HCT116 (cell line): ENCODE data around the gene ZNF521. TPM values are rescaled to one million over a fixed set of nuclear protein-coding genes. Genes with fewer than 3 reads are reported as not detected.

Source experiments
- ATAC-seq: fragments of 200-7000 bp; cut with Tn5 transposase; 2 replicates; pipeline ENCODE4 v1.9.1; 2020; ENCODE audit warnings: mild to moderate bottlenecking, moderate library complexity
- BruUV-seq: library from RNA; stranded (reverse); fragments of 400-500 nt; replicated peaks from 2 replicates; lab custom pipeline; 2021; lab: Mats Ljungman, UMichigan
- CTCF ChIA-PET: fragments of 300-600 bp; sonication (Branson Sonifier 250); formaldehyde crosslinking; loops from one replicate; lab custom pipeline; 2021; ENCODE audit warnings: antibody characterized with exemption; lab: Charles Lee
- POLR2A ChIA-PET: fragments of 300-600, 350-600 bp; sonication (Branson Sonifier 250); formaldehyde crosslinking; loops from one replicate; lab custom pipeline; 2021; ENCODE audit warnings: antibody characterized with exemption; lab: Charles Lee
- RAD21 ChIA-PET, 2 experiments: fragments of 300-600 bp; sonication (Branson Sonifier 250); formaldehyde crosslinking; loops; one replicate each; lab custom pipeline; 2023; ENCODE audit warnings: low total read pairs in 2 of 2; ENCODE audit not compliant: uncharacterized antibody in 2 of 2, unreplicated experiment in 2 of 2, low non-redundant PET in 1 of 2; lab: Charles Lee
- DNase-seq: peaks from one replicate; pipeline ENCODE4 v3.0.0-alpha.2; 2010; ENCODE audit warnings: low read depth, low spot score
- H2AFZ ChIP-seq: fragments of 200-600 bp; shearing (Covaris generic), sonication (generic); 2 replicates; pipeline ENCODE4 v1.6.1; 2017; ENCODE audit warnings: low read depth, mixed run types, mixed read lengths, antibody characterized with exemption, low read length; ENCODE audit not compliant: poor library complexity, severe bottlenecking
- H3K27ac ChIP-seq: 2 replicates; pipeline ENCODE4 v1.5.1; 2012; ENCODE audit warnings: low read depth, low read length
- H3K27me3 ChIP-seq: fragments of 200-600 bp; sonication (generic); 2 replicates; pipeline ENCODE4 v1.6.1; 2016; ENCODE audit warnings: mixed run types, low read length, mixed read lengths; ENCODE audit not compliant: insufficient read depth
- H3K36me3 ChIP-seq, 2 experiments: fragments of 200-500 bp in 1 of 2; fragments of 200-600 bp in 1 of 2; sonication (Bioruptor generic) in 1 of 2; sonication (generic) in 1 of 2; 2 replicates each; pipeline versions ENCODE4 v1.5.1 to v1.6.1; 2014 to 2016; ENCODE audit warnings: low read length in 2 of 2, inconsistent platforms in 1 of 2, mixed read lengths in 1 of 2, mixed run types in 1 of 2; ENCODE audit not compliant: insufficient read depth in 2 of 2, control insufficient read depth in 1 of 2
- H3K4me1 ChIP-seq, 2 experiments: fragments of 200-600 bp in 1 of 2; sonication (generic) in 1 of 2; 2 replicates each; pipeline versions ENCODE4 v1.5.1 to v1.6.1; 2012 to 2017; ENCODE audit warnings: low read length in 2 of 2, inconsistent platforms in 1 of 2, mild to moderate bottlenecking in 1 of 2, mixed read lengths in 1 of 2, mixed run types in 1 of 2, moderate library complexity in 1 of 2; ENCODE audit not compliant: insufficient read depth in 2 of 2, control insufficient read depth in 1 of 2
- H3K4me2 ChIP-seq: fragments of 200-600 bp; sonication (generic); 2 replicates; pipeline ENCODE4 v1.6.1; 2017; ENCODE audit warnings: mixed run types, low read length, mixed read lengths
- H3K4me3 ChIP-seq, 2 experiments: fragments of 200-600 bp in 1 of 2; sonication (generic) in 1 of 2; replicated peaks in 1 of 2; 2 replicates each; pipeline ENCODE4 v1.5.1; 2011 to 2016; ENCODE audit warnings: low read length in 2 of 2, control low read depth in 1 of 2, low read depth in 1 of 2, mild to moderate bottlenecking in 1 of 2, mixed read lengths in 1 of 2, mixed run types in 1 of 2
- H3K79me2 ChIP-seq: fragments of 200-600 bp; sonication (generic); 2 replicates; pipeline ENCODE4 v1.6.1; 2017; ENCODE audit warnings: mild to moderate bottlenecking, mixed run types, low read length, moderate library complexity, mixed read lengths; ENCODE audit not compliant: insufficient read depth
- H3K9ac ChIP-seq: fragments of 200-600 bp; sonication (generic); 2 replicates; pipeline ENCODE4 v1.6.1; 2016; ENCODE audit warnings: low read length, mixed read lengths
- H3K9me2 ChIP-seq: fragments of 200-600 bp; sonication (generic), shearing (Covaris generic); 2 replicates; pipeline ENCODE4 v1.6.1; 2017; ENCODE audit warnings: mixed run types, mild to moderate bottlenecking, moderate library complexity; ENCODE audit not compliant: insufficient read depth
- H3K9me3 ChIP-seq, 2 experiments: fragments of 200-500 bp in 1 of 2; fragments of 200-600 bp in 1 of 2; sonication (Bioruptor generic) in 1 of 2; sonication (generic) in 1 of 2; 2 replicates each; pipeline ENCODE4 v1.6.1; 2014 to 2017; ENCODE audit warnings: low read length in 2 of 2, mixed read lengths in 2 of 2, inconsistent platforms in 1 of 2, low read depth in 1 of 2, mild to moderate bottlenecking in 1 of 2, mixed run types in 1 of 2, moderate library complexity in 1 of 2; ENCODE audit not compliant: control insufficient read depth in 1 of 2, insufficient read depth in 1 of 2
- H4K20me1 ChIP-seq: fragments of 200-600 bp; sonication (generic), shearing (Covaris generic); 2 replicates; pipeline ENCODE4 v1.6.1; 2017; ENCODE audit warnings: mixed run types, mild to moderate bottlenecking, moderate library complexity; ENCODE audit not compliant: insufficient read depth
- ATF3 ChIP-seq: IDR thresholded peaks from 2 replicates; pipeline ENCODE4 v1.6.1; 2012
- CBX3 ChIP-seq: IDR thresholded peaks from 2 replicates; pipeline ENCODE4 v1.6.1; 2012; ENCODE audit warnings: low read depth
- CEBPB ChIP-seq: IDR thresholded peaks from 2 replicates; pipeline ENCODE4 v1.6.1; 2012; ENCODE audit warnings: low read depth
- EGR1 ChIP-seq: IDR thresholded peaks from 2 replicates; pipeline ENCODE4 v1.6.1; 2012; ENCODE audit warnings: low read depth
- ELF1 ChIP-seq: IDR thresholded peaks from 2 replicates; pipeline ENCODE4 v1.6.1; 2012; ENCODE audit warnings: low read depth, borderline replicate concordance
- EZH2 ChIP-seq: fragments of 200-600 bp; sonication (generic); IDR thresholded peaks from 2 replicates; pipeline ENCODE4 v1.6.1; 2017; ENCODE audit warnings: antibody characterized with exemption, mixed run types
- EZH2phosphoT487 ChIP-seq: fragments of 200-600 bp; IDR thresholded peaks from 2 replicates; pipeline ENCODE4 v1.6.1; 2018; ENCODE audit warnings: antibody characterized with exemption, borderline replicate concordance
- FOSL1 ChIP-seq: IDR thresholded peaks from 2 replicates; pipeline ENCODE4 v1.6.1; 2012; ENCODE audit warnings: low read depth
- JUND ChIP-seq: IDR thresholded peaks from 2 replicates; pipeline ENCODE4 v1.6.1; 2012
- POLR2A ChIP-seq: IDR thresholded peaks from 2 replicates; pipeline ENCODE4 v1.7.0; 2011; ENCODE audit warnings: borderline replicate concordance; ENCODE audit not compliant: insufficient read depth, insufficient read length; ENCODE audit errors: extremely low read depth
- POLR2AphosphoS5 ChIP-seq: IDR thresholded peaks from 2 replicates; pipeline ENCODE4 v1.6.1; 2011; ENCODE audit warnings: mild to moderate bottlenecking, low read depth, low read length, moderate library complexity
- SP1 ChIP-seq: IDR thresholded peaks from 2 replicates; pipeline ENCODE4 v1.6.1; 2012; ENCODE audit warnings: low read depth
- TCF7L2 ChIP-seq: IDR thresholded peaks from 2 replicates; pipeline ENCODE4 v1.7.0; 2011; ENCODE audit warnings: borderline replicate concordance, inconsistent platforms; ENCODE audit not compliant: insufficient read depth, insufficient read length; ENCODE audit errors: extremely low read depth
- YY1 ChIP-seq: IDR thresholded peaks from 2 replicates; pipeline ENCODE4 v1.6.1; 2011; ENCODE audit warnings: low read length, low read depth, moderate library complexity, mild to moderate bottlenecking; ENCODE audit not compliant: insufficient replicate concordance; ENCODE audit errors: extremely low read depth
- ZNF274 ChIP-seq: fragments of 200-500 bp; sonication (Bioruptor generic); IDR thresholded peaks from 2 replicates; pipeline ENCODE4 v1.6.1; 2014; ENCODE audit warnings: mild to moderate bottlenecking, low read depth, low read length, inconsistent platforms
- intact Hi-C: fragments of 100-400 bp; cut with micrococcal nuclease; formaldehyde crosslinking; loops from 2 replicates; pipeline ENCODE4 v1.10.0; 2022
- total RNA-seq: library from RNA; stranded (reverse); gene quantifications from one replicate; pipeline ENCODE4 v1.2.1, GENCODE V29; 2021; ENCODE audit not compliant: unreplicated experiment

ZNF521 gene
- total RNA-seq, 1 experiment from 2014 or later, result 0.10 TPM

GRCh38 chr18:25113566-25113965 is 238.4 kb downstream of the ZNF521 start:
- Histone ChIP-seq H3K4me1 (no peaks in the 10 kb centered on the region), H3K79me2 (no peaks in the 10 kb centered on the region), H3K27me3 (no peaks in the 10 kb centered on the region), H4K20me1 (no peaks in the 10 kb centered on the region), H3K9me2 (no peaks in the 10 kb centered on the region), H3K27ac (no peak overlapping the region), H2AFZ (no peak overlapping the region), H3K9ac (no peak overlapping the region), H3K36me3 (no peaks in the 10 kb centered on the region), H3K4me3 (no peak overlapping the region), H3K9me3 (no peaks in the 10 kb centered on the region), H3K4me2 (no peak overlapping the region)
- intact Hi-C loops, result no loop called here
- ChIA-PET POLR2A (no interaction called here), CTCF (no interaction called here), RAD21 (no interaction called here)
- no peak for ATAC-seq
- TF ChIP-seq EZH2 (no peak), SP1 (no peak), EZH2phosphoT487 (no peak)
- no TSS peak for BruUV-seq
- DNase-seq, result no peak

DNA sequence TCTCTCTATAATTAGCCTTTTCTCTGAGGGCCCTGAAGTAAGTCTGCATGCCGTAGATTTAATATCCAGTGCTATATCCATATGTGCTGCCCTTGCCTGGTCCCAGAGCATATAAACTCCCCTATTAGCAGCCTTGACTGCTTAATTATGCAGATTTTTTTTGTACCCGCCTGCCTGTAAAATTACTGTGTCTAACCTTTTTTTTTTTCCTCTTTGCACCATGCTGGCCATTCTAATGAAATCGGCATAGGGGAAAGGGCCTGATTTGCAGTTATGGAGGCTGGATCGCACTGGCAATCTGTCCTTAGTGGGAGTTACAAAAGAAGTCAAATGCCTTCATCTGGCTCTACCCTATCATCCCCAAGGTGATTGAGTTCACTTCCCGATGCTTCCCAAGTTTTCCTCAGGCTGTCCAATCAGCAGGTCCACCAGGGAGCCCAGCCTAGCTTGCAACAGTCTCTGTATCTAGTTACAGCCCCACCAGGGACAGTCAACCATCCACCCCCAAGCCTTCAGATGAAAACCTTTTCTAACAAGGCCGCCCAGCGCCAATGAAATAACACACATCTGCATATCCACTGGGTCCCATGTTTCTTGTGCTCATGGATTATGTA is 239.0 kb downstream of the ZNF521 start:
- H3K4me2 ChIP-seq, result no peak overlapping the region
- TF ChIP-seq ELF1 (no peak), TCF7L2 (no peak), JUND (no peak), POLR2AphosphoS5 (no peak), ATF3 (no peak), CBX3 (no peak), ZNF274 (no peak), FOSL1 (no peak), YY1 (no peak), SP1 (no peak), CEBPB (no peak), POLR2A (no peak), EGR1 (no peak)
- DNase-seq (no peak), ATAC-seq (no peak)
- H3K27me3 ChIP-seq, result no peaks in the 10 kb centered on the region
- no peaks in the 10 kb centered on the region for H3K79me2 ChIP-seq
- H3K27ac ChIP-seq, result no peak overlapping the region
- H4K20me1 ChIP-seq, result no peaks in the 10 kb centered on the region
- H3K9ac ChIP-seq, result no peak overlapping the region
- no peaks in the 10 kb centered on the region for H3K9me3 ChIP-seq
- BruUV-seq, result no TSS peak
- H2AFZ ChIP-seq, result no peak overlapping the region
- H3K4me1 ChIP-seq, result no peaks in the 10 kb centered on the region
- POLR2A ChIA-PET, result no interaction called here
- intact Hi-C loops, result no loop called here
- H3K36me3 ChIP-seq, result no peaks in the 10 kb centered on the region
- CTCF ChIA-PET, result no interaction called here
- H3K4me3 ChIP-seq, result no peak overlapping the region
- H3K9me2 ChIP-seq, result no peaks in the 10 kb centered on the region
- RAD21 ChIA-PET, result no interaction called here
